IMR-90 (cell line): ENCODE data around the gene FER. TPM values are rescaled to one million over a fixed set of nuclear protein-coding genes. Genes with fewer than 3 reads are reported as not detected.

Experiments used
- ATAC-seq: fragments of 200-7000 bp; cut with Tn5 transposase; 2 replicates; pipeline ENCODE4 v1.9.1; 2020; ENCODE audit warnings: low read depth, mild to moderate bottlenecking, moderate library complexity
- BruUV-seq: library from RNA; stranded (reverse); fragments of 400-500 nt; replicated peaks from 2 replicates; lab custom pipeline; 2021; lab: Mats Ljungman, UMichigan
- CTCF ChIA-PET: fragments of 300-600 bp; formaldehyde crosslinking; extraction: SDS; loops from one replicate; lab custom pipeline; 2021; ENCODE audit warnings: antibody characterized with exemption; lab: Yijun Ruan, JAX
- POLR2A ChIA-PET: fragments of 300-600 bp; sonication (Branson Sonifier 250); formaldehyde crosslinking; loops from one replicate; lab custom pipeline; 2022; ENCODE audit warnings: antibody characterized with exemption; ENCODE audit not compliant: unreplicated experiment; lab: Charles Lee
- DNase-seq: peaks from one replicate; pipeline ENCODE4 v3.0.0; 2013
- H2AFZ ChIP-seq: replicated peaks from 2 replicates; pipeline ENCODE3; 2013; ENCODE audit warnings: low read length, mild to moderate bottlenecking; ENCODE audit not compliant: poor library complexity
- H2AK5ac ChIP-seq: 2 replicates; pipeline ENCODE4 v1.6.1; 2013; ENCODE audit warnings: low read depth, low read length, inconsistent platforms
- H2AK9ac ChIP-seq: replicated peaks from 2 replicates; pipeline ENCODE3; 2013; ENCODE audit warnings: mild to moderate bottlenecking, low read depth, low read length, moderate library complexity; ENCODE audit not compliant: poor library complexity
- H2BK120ac ChIP-seq: 2 replicates; pipeline ENCODE4 v1.6.1; 2013; ENCODE audit warnings: low read depth, low read length, inconsistent platforms
- H2BK15ac ChIP-seq: 3 replicates; pipeline ENCODE4 v1.6.1; 2013; ENCODE audit warnings: low read depth, low read length, inconsistent platforms
- H2BK20ac ChIP-seq: 2 replicates; pipeline ENCODE4 v1.6.1; 2013; ENCODE audit warnings: low read depth, mild to moderate bottlenecking, inconsistent platforms, low read length, moderate library complexity
- H2BK5ac ChIP-seq: 2 replicates; pipeline ENCODE4 v1.6.1; 2013; ENCODE audit warnings: mild to moderate bottlenecking, low read depth, low read length, inconsistent platforms; ENCODE audit not compliant: poor library complexity, severe bottlenecking
- H3K14ac ChIP-seq: replicated peaks from 2 replicates; pipeline ENCODE4 v1.6.1; 2013; ENCODE audit warnings: low read depth, low read length, inconsistent platforms
- H3K18ac ChIP-seq: 2 replicates; pipeline ENCODE4 v1.6.1; 2013; ENCODE audit warnings: low read depth, low read length, control low read depth
- H3K23ac ChIP-seq: 2 replicates; pipeline ENCODE4 v1.6.1; 2013; ENCODE audit warnings: low read depth, low read length, inconsistent platforms
- H3K27ac ChIP-seq: 2 replicates; pipeline ENCODE4 v1.5.1; 2013; ENCODE audit warnings: mild to moderate bottlenecking, control low read depth, low read length; ENCODE audit not compliant: insufficient read depth
- H3K27me3 ChIP-seq: 2 replicates; pipeline ENCODE4 v1.6.1; 2013; ENCODE audit warnings: low read length; ENCODE audit not compliant: control insufficient read depth, insufficient read depth
- H3K36me3 ChIP-seq: 2 replicates; pipeline ENCODE4 v1.6.1; 2013; ENCODE audit warnings: low read length, mixed read lengths; ENCODE audit not compliant: control insufficient read depth, insufficient read depth
- H3K4ac ChIP-seq: 2 replicates; pipeline ENCODE4 v1.6.1; 2013; ENCODE audit warnings: low read depth, low read length, inconsistent platforms
- H3K4me1 ChIP-seq: 2 replicates; pipeline ENCODE4 v1.6.1; 2013; ENCODE audit warnings: low read length, mixed read lengths; ENCODE audit not compliant: control insufficient read depth, insufficient read depth
- H3K4me2 ChIP-seq: 2 replicates; pipeline ENCODE4 v1.6.1; 2013; ENCODE audit warnings: low read depth, mild to moderate bottlenecking, control low read depth, low read length, moderate library complexity
- H3K4me3 ChIP-seq: 2 replicates; pipeline ENCODE4 v1.5.1; 2013; ENCODE audit warnings: low read depth, mild to moderate bottlenecking, control low read depth, low read length, moderate library complexity; ENCODE audit not compliant: insufficient read depth
- H3K56ac ChIP-seq: 2 replicates; pipeline ENCODE4 v1.6.1; 2013; ENCODE audit warnings: low read length, inconsistent platforms; ENCODE audit not compliant: insufficient read depth; ENCODE audit errors: extremely low read depth
- H3K79me1 ChIP-seq, 2 experiments: 2 replicates each; pipeline ENCODE4 v1.6.1; 2013; ENCODE audit warnings: low read length in 2 of 2, inconsistent platforms in 1 of 2, low read depth in 1 of 2
- H3K9ac ChIP-seq: 2 replicates; pipeline ENCODE4 v1.6.1; 2013; ENCODE audit warnings: low read depth, low read length, control low read depth
- H3K9me1 ChIP-seq: 2 replicates; pipeline ENCODE4 v1.6.1; 2013; ENCODE audit warnings: low read length, inconsistent platforms; ENCODE audit not compliant: insufficient read depth
- H3K9me3 ChIP-seq: 2 replicates; pipeline ENCODE4 v1.6.1; 2013; ENCODE audit warnings: low read length; ENCODE audit not compliant: control insufficient read depth, insufficient read depth
- H4K20me1 ChIP-seq: 2 replicates; pipeline ENCODE4 v1.6.1; 2013; ENCODE audit warnings: low read length, inconsistent platforms; ENCODE audit not compliant: insufficient read depth
- H4K5ac ChIP-seq: 2 replicates; pipeline ENCODE4 v1.6.1; 2013; ENCODE audit warnings: mild to moderate bottlenecking, low read depth, low read length, control low read depth
- H4K8ac ChIP-seq, 2 experiments: 2 replicates each; pipeline ENCODE4 v1.6.1; 2013; ENCODE audit warnings: low read depth in 2 of 2, low read length in 2 of 2, control low read depth in 1 of 2, inconsistent platforms in 1 of 2
- H4K91ac ChIP-seq: 2 replicates; pipeline ENCODE4 v1.6.1; 2013; ENCODE audit warnings: low read depth, low read length, inconsistent platforms; ENCODE audit not compliant: insufficient read depth
- BHLHE40 ChIP-seq: fragments of 150-350 bp; IDR thresholded peaks from 2 replicates; pipeline ENCODE4 v1.6.1; 2016; ENCODE audit warnings: mild to moderate bottlenecking, low read depth, low read length
- CEBPB ChIP-seq: IDR thresholded peaks from 2 replicates; pipeline ENCODE4 v1.6.1; 2012; ENCODE audit warnings: low read depth, low read length, improper control_type of control experiment
- CHD1 ChIP-seq: IDR thresholded peaks from 2 replicates; pipeline ENCODE4 v1.6.1; 2012; ENCODE audit warnings: low read depth, low read length, improper control_type of control experiment
- FOS ChIP-seq: fragments of 150-350 bp; IDR thresholded peaks from 2 replicates; pipeline ENCODE4 v1.6.1; 2016; ENCODE audit warnings: low read depth, low read length
- MAFK ChIP-seq: IDR thresholded peaks from 2 replicates; pipeline ENCODE4 v1.6.1; 2012; ENCODE audit warnings: low read depth, low read length, improper control_type of control experiment
- MAZ ChIP-seq: IDR thresholded peaks from 2 replicates; pipeline ENCODE4 v1.6.1; 2012; ENCODE audit warnings: low read depth, mild to moderate bottlenecking, low read length, improper control_type of control experiment, moderate library complexity, borderline replicate concordance
- MXI1 ChIP-seq: IDR thresholded peaks from 2 replicates; pipeline ENCODE4 v1.6.1; 2012; ENCODE audit warnings: low read depth, mild to moderate bottlenecking, low read length, moderate library complexity, borderline replicate concordance
- NFE2L2 ChIP-seq: fragments of 150-350 bp; IDR thresholded peaks from 2 replicates; pipeline ENCODE4 v1.6.1; 2016; ENCODE audit warnings: low read depth, mild to moderate bottlenecking, low read length
- POLR2A ChIP-seq: IDR thresholded peaks from 2 replicates; pipeline ENCODE4 v1.6.1; 2012; ENCODE audit warnings: mild to moderate bottlenecking, low read depth, low read length
- RAD21 ChIP-seq: IDR thresholded peaks from 2 replicates; pipeline ENCODE4 v1.6.1; 2012; ENCODE audit warnings: low read length, improper control_type of control experiment
- RCOR1 ChIP-seq: IDR thresholded peaks from 2 replicates; pipeline ENCODE4 v1.6.1; 2012; ENCODE audit warnings: mild to moderate bottlenecking, low read length, improper control_type of control experiment; ENCODE audit not compliant: insufficient replicate concordance
- RFX5 ChIP-seq: IDR thresholded peaks from 2 replicates; pipeline ENCODE4 v1.8.0; 2012; ENCODE audit warnings: low read depth, mild to moderate bottlenecking, low read length, moderate library complexity
- SMC3 ChIP-seq: fragments of 150-350 bp; IDR thresholded peaks from 2 replicates; pipeline ENCODE4 v1.6.1; 2016; ENCODE audit warnings: low read depth, mild to moderate bottlenecking, antibody characterized with exemption, low read length, moderate library complexity
- WGBS, 2 experiments: methylation state at CpG; one replicate each; pipeline versions ENCODE4 v1.1.5 to v1.1.7; 2013; ENCODE audit warnings: missing lambda C conversion rate in 2 of 2; ENCODE audit not compliant: insufficient read length in 1 of 2; ENCODE audit errors: extremely low coverage in 2 of 2; 5-methylcytosine and 5-hydroxymethylcytosine counted together
- dilution Hi-C: fragments of 300-500 bp; cut with HindIII; formaldehyde crosslinking; loops from one replicate; pipeline ENCODE4 v1.14.3; 2018; ENCODE audit warnings: low sequenced_read_pairs; ENCODE audit not compliant: unreplicated experiment
- in situ Hi-C: fragments of 300-500 bp; cut with MboI; formaldehyde crosslinking; loops from 3 replicates; pipeline ENCODE4 v1.14.3; 2019; ENCODE audit warnings: low sequenced_read_pairs, inconsistent platforms, mixed read lengths
- intact Hi-C: fragments of 100-400 bp; cut with micrococcal nuclease; formaldehyde crosslinking; loops from 2 replicates; pipeline ENCODE4 v1.10.0; 2022
- polyA plus RNA-seq, 3 experiments: library from polyadenylated mRNA; depleted of rRNA; stranded (reverse); fragments of >200 nt; gene quantifications; 2 replicates each; pipeline ENCODE4 v1.2.3, GENCODE V29; 2012; ENCODE audit warnings: low replicate concordance in 1 of 3
- total RNA-seq: library from RNA; depleted of rRNA; stranded (reverse); fragments of >200 nt; gene quantifications from 2 replicates; pipeline ENCODE4 v1.2.3, GENCODE V29; 2012
- TF ChIP-seq, protein P1 (sequence below): fragments of 150-350 bp; IDR thresholded peaks from 2 replicates; pipeline ENCODE4 v1.6.1; 2016; ENCODE audit warnings: low read depth, mild to moderate bottlenecking, low read length, moderate library complexity, borderline replicate concordance
- TF ChIP-seq, protein P2 (sequence below): conservative IDR thresholded peaks from 2 replicates; pipeline ENCODE4 v1.5.1; 2012; ENCODE audit warnings: mild to moderate bottlenecking, low read depth, low read length, improper control_type of control experiment
- TF ChIP-seq, protein P3 (sequence below): fragments of 150-350 bp; IDR thresholded peaks from 2 replicates; pipeline ENCODE4 v1.6.1; 2017; ENCODE audit warnings: mild to moderate bottlenecking, antibody characterized with exemption, low read length, low read depth

FER gene
- total and polyA plus RNA-seq, 2 of the 4 experiments (the other 2 are of a cell fraction): 3.5 to 32.4 TPM

GRCh38 chr5:108707141-108707540, 40.6 kb upstream of the FER start:
- no peaks in the 10 kb centered on the region for H3K4me1 ChIP-seq
- ATAC-seq (no peak), DNase-seq (no peak)
- intact Hi-C loops (no loop called here), dilution Hi-C loops (no loop called here), in situ Hi-C loops (no loop called here)
- H3K27me3 ChIP-seq: no peaks in the 10 kb centered on the region
- TF ChIP-seq MAFK (no peak), CEBPB (no peak), CHD1 (no peak), RCOR1 (no peak), POLR2A (no peak), RFX5 (no peak), SMC3 (no peak), MAZ (no peak), FOS (no peak), RAD21 (no peak), MXI1 (no peak), BHLHE40 (no peak), NFE2L2 (no peak)
- TF ChIP-seq, protein P1, sequence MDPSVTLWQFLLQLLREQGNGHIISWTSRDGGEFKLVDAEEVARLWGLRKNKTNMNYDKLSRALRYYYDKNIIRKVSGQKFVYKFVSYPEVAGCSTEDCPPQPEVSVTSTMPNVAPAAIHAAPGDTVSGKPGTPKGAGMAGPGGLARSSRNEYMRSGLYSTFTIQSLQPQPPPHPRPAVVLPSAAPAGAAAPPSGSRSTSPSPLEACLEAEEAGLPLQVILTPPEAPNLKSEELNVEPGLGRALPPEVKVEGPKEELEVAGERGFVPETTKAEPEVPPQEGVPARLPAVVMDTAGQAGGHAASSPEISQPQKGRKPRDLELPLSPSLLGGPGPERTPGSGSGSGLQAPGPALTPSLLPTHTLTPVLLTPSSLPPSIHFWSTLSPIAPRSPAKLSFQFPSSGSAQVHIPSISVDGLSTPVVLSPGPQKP: no peak
- TF ChIP-seq, protein P2, sequence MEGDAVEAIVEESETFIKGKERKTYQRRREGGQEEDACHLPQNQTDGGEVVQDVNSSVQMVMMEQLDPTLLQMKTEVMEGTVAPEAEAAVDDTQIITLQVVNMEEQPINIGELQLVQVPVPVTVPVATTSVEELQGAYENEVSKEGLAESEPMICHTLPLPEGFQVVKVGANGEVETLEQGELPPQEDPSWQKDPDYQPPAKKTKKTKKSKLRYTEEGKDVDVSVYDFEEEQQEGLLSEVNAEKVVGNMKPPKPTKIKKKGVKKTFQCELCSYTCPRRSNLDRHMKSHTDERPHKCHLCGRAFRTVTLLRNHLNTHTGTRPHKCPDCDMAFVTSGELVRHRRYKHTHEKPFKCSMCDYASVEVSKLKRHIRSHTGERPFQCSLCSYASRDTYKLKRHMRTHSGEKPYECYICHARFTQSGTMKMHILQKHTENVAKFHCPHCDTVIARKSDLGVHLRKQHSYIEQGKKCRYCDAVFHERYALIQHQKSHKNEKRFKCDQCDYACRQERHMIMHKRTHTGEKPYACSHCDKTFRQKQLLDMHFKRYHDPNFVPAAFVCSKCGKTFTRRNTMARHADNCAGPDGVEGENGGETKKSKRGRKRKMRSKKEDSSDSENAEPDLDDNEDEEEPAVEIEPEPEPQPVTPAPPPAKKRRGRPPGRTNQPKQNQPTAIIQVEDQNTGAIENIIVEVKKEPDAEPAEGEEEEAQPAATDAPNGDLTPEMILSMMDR: no peak
- TF ChIP-seq, protein P3, sequence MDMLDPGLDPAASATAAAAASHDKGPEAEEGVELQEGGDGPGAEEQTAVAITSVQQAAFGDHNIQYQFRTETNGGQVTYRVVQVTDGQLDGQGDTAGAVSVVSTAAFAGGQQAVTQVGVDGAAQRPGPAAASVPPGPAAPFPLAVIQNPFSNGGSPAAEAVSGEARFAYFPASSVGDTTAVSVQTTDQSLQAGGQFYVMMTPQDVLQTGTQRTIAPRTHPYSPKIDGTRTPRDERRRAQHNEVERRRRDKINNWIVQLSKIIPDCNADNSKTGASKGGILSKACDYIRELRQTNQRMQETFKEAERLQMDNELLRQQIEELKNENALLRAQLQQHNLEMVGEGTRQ: no peak
- no peak overlapping the region for H3K56ac ChIP-seq
- H4K91ac ChIP-seq: no peak overlapping the region
- H2BK15ac ChIP-seq: no peak overlapping the region
- H3K4ac ChIP-seq: no peak overlapping the region
- peaks cover 2% of the 10 kb centered on the region; the same call in 1 of the 2 replicates for H3K9me1 ChIP-seq
- H3K23ac ChIP-seq: no peak overlapping the region
- no peak overlapping the region for H3K4me3 ChIP-seq
- ChIA-PET CTCF (no interaction called here), POLR2A (no interaction called here)
- no peak overlapping the region for H2BK120ac ChIP-seq
- H3K18ac ChIP-seq: no peak overlapping the region
- no peaks in the 10 kb centered on the region for H4K20me1 ChIP-seq
- H2AFZ ChIP-seq: no peak overlapping the region
- no peak overlapping the region for H3K14ac ChIP-seq
- no peak overlapping the region for H3K9ac ChIP-seq
- H3K36me3 ChIP-seq: no peaks in the 10 kb centered on the region
- no peak overlapping the region for H2BK5ac ChIP-seq
- no peaks in the 10 kb centered on the region for H3K79me1 ChIP-seq
- H2AK5ac ChIP-seq: no peak overlapping the region
- no TSS peak for BruUV-seq
- no peak overlapping the region for H3K27ac ChIP-seq
- no peaks in the 10 kb centered on the region for H3K9me3 ChIP-seq
- no CpG with 5 or more reads among the region's 8 CpGs for WGBS, 2 experiments
- no peak overlapping the region for H4K5ac ChIP-seq
- no peak overlapping the region for H3K4me2 ChIP-seq
- H4K8ac ChIP-seq: no peak overlapping the region
- H2AK9ac ChIP-seq: no peak overlapping the region
- no peak overlapping the region for H2BK20ac ChIP-seq
